HG02973 (cell line): Measurements from ENCODE around the gene TNNC2.
A peak's percentile ranks its signal among the peaks of the same experiment; 100 is the strongest.
"Not testable (repeated sequence)": the region's sequence is repeated elsewhere in the genome, so short reads cannot be mapped to it uniquely, and the experiment has no call there.

ENCODE experiments used
- ATAC-seq: cut with Tn5 transposase; IDR thresholded peaks from one replicate; pipeline ENCODE4 v1.9.1; 2021; ENCODE audit warnings: moderate library complexity; ENCODE audit not compliant: unreplicated experiment

The TNNC2 gene

DNA sequence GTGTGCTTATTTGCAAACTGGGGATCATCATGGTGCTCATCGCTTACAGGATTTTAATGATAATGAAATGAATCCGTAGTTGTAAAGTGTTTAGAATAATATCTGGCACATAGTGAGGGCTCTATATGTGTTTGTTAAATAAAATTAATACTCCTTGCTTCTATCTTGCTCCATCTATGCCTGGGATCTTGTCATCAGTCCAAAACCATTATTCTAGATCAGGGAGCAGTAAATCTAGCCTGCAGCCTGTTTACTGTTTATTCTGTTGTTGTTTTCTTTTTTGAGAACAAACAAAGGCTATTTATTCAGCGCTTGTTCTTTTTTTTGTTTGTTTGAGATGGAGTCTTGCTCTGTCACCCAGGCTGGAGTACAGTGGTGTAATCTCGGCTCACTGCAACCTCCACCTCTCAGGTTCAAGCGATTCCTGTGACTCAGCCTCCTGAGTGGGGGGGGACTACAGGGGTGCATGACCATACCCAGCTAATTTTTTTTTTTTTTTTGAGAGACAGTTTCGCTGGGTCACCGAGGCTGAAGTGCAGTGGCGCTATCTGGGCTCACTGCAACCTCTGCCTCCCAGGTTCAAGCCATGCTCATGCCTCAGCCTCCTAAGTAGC is 22.0 kb upstream of the TNNC2 start:
- ATAC-seq, result no peak

DNA sequence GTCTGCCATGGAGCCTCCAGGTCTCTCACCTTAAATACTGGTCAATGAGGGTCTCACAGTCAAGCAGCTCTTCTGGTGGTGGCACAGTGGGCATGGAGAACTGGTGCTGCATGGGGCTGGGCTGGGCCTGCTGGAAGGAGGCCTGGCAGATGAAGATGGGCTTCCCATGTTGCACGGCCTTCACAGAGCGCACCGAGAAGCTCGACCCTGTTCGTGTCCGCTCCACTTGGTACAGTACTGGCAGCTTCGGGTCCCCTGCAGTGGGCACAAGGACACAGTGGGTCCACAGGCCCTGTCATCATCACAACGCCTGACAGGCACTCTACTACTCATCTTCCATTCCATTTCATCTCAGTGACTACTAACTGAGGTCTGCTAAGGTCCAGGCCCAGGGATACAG is 21.3 kb upstream of the TNNC2 start:
- ATAC-seq, result no peak

DNA sequence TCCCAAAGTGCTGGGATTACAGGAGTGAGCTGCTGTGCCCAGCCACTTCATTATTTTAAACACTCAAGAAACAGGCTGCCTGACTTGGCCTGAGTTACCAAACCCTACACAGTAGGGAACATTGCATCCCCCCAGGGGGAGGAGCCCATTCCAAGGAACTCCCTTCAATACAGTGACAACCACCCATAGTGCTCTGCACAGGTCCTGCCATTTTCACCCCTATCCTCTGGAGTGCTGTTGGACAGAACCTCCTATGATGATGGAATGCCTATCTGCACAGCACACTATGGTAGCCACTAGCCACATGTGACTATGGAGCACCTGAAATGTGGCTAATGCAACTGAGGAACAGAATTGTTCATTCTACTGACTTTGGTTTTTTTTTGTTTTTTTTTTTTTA is 18.3 kb upstream of the TNNC2 start:
- ATAC-seq, result no peak

DNA sequence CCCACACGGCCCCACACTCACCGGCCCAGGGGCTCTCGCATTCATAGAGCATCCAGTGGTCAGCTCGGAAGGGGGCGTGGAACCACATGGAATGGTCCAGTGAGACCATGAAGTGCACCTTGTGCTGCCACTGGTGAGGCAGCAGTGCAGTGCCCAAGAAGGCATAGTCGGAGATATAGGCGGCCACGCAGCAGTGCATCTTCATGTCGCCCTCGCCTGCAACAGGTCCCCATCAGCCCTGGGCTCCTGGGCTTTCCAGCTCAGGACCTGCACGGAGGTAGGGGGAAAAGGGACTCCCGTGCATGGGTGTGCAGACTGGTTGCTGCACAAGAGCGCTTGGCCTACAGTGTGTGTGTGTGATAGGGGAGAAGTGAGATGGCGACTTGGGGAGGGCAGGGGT is 16.4 kb upstream of the TNNC2 start:
- no peak for ATAC-seq

DNA sequence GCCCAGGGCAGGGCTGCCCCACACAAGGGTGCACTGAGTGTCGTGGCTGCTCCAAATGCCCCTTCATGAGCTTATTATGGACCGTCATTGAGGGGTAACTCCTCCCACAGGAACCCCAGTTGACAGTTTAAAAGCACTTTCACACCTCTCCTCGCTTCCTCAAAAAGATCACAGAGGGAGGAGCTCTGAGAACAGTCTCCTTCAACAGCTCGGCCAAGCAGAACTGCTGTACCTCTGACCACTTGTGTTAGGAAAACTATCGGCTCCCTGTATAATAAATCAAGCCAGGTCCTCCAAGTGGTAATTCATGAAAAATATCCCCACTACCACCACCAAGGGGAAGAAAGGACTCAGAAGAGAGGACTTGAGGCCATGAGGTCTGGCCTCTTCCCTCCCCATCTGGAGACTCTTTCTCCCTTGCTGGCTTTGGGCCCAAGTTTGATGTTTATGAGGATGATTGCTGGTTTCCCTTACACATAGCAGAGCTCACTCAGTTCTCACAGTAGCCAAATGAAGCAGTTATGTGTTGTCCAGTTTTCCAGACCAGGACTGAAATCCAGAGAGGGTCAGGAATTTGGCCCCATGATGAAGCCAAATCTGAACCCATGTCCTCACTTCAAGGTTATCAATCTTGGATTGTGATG is 15.2 kb upstream of the TNNC2 start:
- no peak for ATAC-seq

DNA sequence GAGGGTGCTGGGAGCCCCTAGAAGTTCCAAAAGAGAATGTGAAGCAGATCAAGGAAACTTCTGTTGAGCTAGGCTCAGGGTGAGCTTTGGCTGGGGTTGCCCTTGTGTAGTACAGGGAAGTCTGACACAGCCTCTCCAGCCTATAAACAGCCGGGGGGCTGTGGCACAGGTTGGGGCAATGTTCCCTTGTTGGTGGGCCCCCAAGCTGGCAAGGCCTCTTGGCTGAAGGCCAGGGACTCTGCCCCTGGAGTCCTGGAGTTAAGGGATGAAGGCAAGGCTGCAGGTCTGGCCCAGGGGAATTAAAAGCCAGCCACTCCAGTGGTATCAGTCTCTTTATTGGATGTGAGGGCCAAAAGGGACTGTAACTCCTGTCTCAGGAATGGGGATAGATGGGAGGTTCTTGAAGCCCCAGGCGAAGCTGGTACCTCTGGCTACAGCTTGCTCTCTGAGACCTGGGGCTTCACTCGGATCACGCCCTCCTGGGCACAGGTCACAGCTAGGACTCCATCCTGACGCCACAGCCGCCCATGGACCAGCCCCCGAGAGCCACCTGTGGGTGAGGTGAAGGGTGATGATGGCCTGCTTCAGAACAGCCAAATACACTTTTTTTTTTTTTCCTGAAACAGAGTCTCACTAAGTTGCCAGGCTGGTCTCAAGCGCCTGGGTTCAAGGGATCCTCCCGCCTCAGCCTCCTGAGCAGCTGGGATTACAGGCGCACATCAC is 14.5 kb upstream of the TNNC2 start:
- no peak for ATAC-seq

DNA sequence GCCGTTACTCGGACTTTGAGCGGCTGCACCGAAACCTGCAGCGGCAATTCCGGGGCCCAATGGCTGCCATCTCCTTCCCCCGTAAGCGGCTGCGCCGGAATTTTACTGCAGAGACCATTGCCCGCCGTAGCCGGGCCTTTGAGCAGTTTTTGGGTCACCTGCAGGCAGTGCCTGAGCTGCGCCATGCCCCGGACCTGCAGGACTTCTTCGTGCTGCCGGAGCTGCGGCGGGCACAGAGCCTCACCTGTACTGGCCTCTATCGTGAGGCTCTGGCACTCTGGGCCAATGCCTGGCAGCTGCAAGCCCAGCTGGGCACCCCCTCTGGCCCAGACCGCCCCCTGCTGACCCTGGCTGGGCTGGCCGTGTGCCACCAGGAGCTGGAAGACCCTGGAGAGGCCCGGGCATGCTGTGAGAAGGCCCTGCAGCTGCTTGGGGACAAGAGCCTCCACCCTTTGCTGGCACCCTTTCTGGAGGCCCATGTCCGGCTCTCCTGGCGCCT is 13.6 kb upstream of the TNNC2 start:
- ATAC-seq, result no peak

DNA sequence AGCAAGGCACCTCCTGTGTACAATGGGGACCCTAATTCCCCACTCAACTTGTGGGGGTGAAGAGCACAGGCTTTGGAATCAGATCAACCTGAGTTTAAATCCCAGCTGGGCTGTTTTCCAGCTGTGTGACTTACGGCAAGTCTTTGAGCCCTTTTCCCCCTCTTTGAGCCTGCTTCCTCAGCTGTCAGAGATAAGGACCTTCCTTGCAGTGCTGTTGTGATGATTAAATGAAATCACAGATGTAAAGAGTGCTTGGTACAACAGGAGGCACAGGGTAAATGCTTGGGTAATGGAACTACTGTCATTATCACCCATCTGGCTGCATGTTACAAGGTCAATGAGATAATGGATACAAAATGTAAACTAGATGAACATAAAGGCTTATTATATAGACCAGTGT is 9.7 kb upstream of the TNNC2 start:
- no peak for ATAC-seq

DNA sequence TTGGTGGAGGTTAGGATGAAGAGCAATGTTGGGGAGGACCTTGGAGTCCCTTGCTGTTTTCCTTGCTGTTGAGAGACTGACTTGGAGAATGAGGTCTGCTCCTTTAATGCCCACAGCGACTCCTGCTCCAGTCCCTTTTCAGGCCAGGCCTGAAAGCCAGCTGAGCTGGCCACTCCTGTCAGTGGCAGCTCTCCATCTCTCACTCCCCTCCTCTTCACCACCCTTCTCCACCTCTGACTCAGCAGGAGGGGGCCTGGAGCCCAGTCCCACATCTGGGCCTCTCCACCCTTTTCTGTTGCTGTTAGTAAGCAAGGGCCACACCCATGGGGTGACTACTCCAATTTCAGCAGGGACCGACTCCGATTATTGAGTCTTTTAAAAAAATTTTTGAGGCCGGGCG is 8.7 kb upstream of the TNNC2 start:
- ATAC-seq, result no peak

DNA sequence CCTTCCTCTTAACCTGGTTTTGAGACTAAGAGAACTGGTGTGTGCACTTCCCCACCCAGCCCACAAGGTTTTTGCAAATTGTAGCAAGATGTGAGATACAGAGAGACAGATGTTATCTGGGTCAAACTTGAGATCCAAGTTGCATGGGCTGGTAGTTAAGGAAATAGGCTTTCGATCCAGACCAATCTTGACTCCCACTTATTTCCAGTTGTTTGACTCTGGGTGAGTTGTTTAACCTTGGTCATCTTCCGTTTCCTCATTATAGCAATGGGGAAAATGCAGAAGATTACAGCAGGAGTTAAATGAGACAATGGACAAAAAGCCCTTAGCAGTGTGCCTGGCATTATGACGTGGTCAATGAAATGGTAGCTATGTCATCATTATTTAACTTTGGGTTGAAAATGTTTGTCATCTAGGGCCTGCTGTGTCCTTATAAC is 8.2 kb upstream of the TNNC2 start:
- ATAC-seq, result no peak

DNA sequence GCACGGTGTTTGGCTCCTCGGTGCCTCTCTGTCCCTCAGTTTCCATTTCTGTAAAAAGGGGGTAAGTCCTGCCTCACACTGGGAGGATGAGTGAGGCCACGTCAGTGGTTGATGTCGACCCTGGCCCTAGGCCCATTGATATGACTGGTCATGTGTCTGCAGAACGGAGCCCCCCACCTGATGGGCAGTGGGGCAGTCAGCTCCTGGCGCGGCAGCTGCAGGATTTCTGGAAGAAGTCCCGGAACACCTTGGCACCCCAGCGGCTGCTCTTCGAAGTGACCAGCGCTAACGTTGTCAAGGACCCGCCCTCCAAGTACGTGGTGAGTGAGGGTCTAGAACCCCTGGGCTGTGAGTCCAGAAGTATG is 7.7 kb upstream of the TNNC2 start:
- ATAC-seq, result no peak

DNA sequence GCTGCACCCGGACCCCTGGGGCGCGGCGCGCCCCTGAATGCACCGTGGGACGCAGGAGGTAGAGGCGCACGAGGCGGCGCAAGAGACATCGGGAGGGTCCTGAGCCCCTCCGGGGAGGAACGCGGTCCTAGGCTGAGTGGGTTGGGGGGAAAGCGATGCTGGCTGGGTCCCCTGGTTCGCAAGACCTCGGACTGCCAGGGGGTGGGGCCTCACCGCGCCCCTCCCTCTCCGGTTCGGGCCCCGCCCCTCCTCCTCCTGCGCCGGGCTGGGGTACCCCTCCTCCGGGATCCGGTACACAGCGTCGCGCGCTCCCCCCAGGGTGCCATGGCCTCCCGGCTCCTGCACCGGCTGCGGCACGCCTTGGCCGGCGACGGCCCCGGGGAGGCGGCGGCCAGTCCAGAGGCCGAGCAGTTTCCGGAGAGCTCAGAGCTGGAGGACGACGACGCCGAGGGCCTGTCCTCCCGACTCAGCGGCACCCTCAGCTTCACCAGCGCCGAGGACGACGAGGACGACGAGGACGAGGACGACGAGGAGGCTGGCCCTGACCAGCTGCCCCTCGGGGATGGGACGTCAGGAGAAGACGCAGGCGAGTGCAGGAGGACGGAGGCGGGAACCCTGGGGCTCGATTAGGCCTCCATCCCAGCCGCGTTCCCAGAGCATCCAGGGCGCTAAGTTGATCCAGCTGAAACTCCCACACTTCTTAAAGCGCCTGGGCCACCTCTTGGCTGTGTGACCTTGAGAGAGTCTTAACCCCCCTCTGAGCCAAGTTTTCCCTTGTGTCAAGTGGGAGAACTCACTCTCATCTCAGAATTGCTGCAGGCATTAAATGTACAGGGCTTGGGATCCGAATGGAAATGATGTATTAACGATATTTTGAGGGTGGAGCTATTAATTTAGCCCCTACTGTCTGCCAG is 7.0 kb upstream of the TNNC2 start:
- peak; percentile 27 for ATAC-seq

DNA sequence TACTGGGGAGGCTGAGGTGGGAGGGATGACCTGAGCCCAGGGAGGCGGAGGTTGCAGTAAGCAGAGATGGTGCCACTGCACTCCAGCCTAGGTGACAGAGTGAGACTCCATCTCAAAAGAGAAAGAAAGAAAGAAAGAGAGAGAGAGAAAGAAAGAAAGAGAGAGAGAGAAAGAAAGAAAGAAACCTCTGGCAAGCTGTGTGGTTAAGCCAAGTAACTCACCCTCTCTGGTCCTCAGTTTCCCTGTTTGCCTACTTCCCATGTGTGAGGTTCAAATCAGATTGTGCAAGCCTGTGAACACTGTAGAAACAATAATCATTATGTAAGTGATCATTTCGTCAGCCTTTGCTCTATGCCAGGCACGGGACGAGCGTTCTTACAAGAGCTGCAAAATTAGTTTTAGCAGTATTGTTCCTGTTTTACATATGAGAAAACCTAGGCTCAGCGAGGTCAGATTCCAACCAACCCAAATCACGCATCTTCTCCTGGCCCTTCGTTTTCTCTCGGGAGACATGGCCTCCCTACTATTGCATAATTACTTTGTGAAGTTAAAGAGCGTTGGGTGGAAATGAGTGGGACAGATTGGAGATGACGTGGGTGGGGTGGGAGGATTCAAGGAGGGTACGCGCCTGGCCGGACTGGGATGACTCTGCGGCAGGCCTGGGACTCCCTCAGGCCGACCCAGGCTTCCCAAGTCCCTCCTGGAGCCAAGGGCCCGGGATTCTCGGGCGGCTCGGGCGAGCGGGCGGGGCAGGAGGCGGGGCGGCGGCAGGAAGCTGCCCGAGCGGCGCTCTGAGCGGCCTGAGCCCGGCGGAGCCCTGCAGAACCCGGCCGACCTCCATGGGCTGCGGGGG is 6.1 kb upstream of the TNNC2 start, which contains the start of gene SNX21:
Gene SNX21 (plus strand): TSS at position 770 of the 853 bp plus-strand sequence. CDS start 121 bp downstream, outside the sequence.
- peak; percentile 40 for ATAC-seq

DNA sequence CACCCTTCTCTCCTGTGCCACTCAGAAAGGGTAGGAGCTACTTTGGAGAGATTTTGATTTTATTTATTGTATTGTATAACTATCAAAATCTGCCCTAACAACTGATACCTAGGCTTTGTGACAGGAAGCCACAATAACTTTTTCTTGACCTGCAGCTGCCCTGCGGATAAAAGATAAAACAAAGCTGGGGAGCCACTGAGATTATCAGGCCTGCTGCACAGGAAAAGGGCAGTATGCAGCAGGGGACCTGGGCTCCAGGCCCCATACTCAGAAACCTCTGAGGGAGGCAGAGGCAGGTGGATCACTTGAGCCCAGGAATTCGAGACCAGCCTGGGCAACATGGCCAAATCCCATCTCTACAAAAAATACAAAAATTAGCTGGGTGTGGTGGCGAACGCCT is 5.5 kb upstream of the TNNC2 start:
- no peak for ATAC-seq

DNA sequence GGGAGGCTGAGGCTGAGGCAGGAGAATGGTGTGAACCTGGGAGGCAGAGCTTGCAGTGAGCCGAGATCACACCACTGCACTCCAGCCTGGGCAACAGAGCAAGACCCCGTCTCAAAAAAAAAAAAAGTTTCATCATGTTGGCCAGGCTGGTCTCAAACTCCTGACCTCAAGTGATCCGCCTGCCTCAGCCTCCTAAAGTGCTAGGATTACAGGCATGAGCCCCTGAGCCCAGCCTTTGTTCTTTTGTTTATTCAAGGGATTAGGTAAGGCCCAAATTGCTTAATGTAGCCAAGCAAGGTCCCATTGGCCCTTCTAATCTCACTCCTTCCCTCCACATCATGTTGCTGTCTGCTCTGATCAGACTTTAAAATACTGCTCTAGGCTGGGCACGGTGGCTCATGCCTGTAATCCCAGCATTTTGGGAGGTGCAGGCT is 2.6 kb upstream of the TNNC2 start:
- ATAC-seq, result not testable (repeated sequence)

DNA sequence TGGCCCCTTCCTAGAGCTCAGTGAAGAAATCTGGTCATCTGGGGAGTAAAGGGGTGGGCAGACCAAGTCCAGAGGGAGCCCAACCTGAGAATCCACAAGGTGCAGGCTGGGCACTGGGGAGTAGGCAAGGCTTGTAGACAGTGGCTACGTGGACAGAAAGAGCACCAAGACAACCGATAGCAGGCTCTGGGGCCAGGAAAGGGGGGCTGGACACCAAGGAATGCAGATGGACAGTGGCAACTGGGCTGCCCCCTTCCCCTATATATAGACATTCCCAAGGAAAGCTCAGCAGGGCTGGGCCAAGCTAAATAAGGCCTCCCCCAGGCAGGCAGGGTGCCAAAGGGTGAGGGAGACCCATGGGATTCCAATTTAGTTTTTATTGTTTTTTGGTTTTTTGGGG is 1.5 kb upstream of the TNNC2 start:
- ATAC-seq, result no peak

DNA sequence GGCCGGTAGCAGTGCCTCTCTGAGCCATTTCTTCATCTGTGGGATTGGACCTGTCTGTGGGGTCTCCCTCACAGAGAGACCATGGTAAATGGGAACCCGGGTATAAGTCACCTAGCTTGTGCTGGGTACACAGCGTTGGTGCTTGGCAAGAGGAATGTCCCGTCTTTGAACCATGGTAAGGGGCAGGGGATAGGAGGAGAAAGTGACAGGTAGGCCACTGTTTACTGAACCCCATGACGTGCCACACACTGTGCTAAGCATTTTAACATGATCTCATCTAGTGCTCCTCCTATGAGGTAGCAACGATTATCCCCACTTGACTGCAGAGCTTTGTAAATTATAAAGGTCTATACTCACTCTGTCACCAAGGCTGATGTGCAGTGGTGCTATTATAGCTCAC is 600 bp upstream of the TNNC2 start:
- ATAC-seq, result no peak

DNA sequence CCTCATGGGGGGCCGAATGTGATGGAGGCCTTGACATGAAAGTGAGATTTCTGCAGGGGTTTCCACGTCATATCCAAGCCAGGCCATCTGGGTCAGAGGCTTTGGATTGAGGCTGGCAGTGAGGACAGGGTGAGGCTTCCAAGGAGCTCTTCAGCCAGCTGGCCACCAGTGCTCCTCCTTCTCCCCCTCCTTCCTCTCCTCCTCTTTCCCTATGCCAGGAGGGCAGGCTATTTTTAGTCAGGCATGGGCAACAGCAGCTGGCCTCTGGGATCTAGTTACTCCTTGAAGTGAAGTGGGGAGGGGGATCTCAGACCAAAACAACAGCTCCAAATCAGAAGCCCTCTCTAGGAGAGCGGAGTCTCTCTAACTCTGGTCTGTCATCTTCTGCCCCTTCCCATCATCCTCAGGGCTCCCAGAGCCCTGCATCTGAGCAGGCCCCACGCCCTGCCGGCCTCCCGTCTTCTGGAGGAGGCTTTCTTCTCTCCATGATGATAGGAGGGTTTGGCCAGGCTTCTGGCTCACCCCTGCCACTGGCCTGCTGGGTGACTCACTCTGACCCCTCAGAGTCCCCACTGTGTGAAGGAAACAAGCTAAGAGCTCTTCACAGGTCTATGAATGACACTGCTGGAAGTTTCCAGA is 612 bp downstream of the TNNC2 start:
- ATAC-seq, result no peak

DNA sequence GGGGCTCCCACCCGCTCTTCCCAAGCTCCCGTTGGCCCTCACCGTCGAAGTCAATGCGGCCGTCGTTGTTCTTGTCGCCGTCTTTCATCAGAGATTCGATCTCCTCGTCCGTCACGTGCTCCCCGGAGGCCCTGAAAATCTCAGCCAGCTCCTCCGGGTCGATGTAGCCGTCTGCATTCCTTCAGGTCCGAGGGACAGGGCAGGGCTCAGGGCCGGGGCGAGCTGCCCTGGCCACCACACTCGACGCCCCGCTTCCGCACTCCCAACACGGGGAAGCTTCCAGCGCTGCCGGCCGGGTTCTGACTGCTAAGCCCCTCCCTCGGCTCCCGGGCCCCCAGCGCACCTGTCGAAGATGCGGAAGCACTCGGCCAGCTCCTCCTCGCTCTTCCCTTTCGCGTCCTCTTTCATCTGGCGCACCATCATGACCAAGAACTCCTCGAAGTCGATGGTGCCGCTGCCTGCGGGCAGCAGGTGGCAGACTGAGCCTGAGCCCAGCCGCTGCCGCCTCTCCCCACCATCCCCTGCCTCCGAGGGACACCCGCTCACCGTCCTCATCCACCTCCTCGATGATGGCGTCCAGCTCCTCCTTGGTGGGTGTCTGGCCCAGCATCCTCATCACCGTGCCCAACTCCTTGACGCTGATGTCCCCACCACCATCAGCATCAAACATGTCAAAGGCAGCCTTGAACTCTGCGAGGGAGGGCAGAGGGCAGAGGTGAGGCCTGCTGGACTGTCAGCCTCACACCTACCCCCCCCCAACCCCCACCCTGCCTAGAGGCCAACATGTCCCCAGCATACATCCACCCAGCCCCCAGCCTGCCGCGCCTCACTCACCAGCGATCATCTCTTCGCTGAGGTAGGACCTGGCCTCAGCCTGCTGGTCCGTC is 2.9 kb downstream of the TNNC2 start:
- no peak for ATAC-seq
